Natural killer cell (primary cell): Measurements from ENCODE around the gene CCDC194. TPM values are rescaled to one million over a fixed set of nuclear protein-coding genes. Genes with fewer than 3 reads are reported as not detected.

Source experiments
- ATAC-seq, 3 donors: fragments of 150-1000 bp in 2 of 3; fragments of 200-7000 bp in 1 of 3; cut with Tn5 transposase; 1 replicate in 1 of 3; 2 replicates in 2 of 3; pipeline ENCODE4 v1.10.0; 2021; ENCODE audit warnings: mild to moderate bottlenecking in 2 of 3, moderate library complexity in 2 of 3
- DNase-seq, 2 donors: peaks; one replicate each; pipeline versions ENCODE4 v3.0.0 to v3.0.0-alpha.2; 2013 to 2021; ENCODE audit warnings: mixed read lengths in 1 of 2
- H3K27ac ChIP-seq: one replicate; pipeline ENCODE4 v1.5.1; 2013; ENCODE audit warnings: mild to moderate bottlenecking, low read length
- H3K27me3 ChIP-seq: one replicate; pipeline ENCODE4 v1.6.1; 2013; ENCODE audit warnings: low read length; ENCODE audit not compliant: control insufficient read depth, insufficient read depth
- H3K36me3 ChIP-seq: one replicate; pipeline ENCODE4 v1.6.1; 2013; ENCODE audit warnings: low read length; ENCODE audit not compliant: control insufficient read depth, insufficient read depth
- H3K4me1 ChIP-seq: one replicate; pipeline ENCODE4 v1.6.1; 2013; ENCODE audit warnings: low read length; ENCODE audit not compliant: control insufficient read depth, insufficient read depth
- H3K4me3 ChIP-seq: one replicate; pipeline ENCODE4 v1.5.1; 2013; ENCODE audit warnings: low read length
- H3K9me3 ChIP-seq: one replicate; pipeline ENCODE4 v1.6.1; 2013; ENCODE audit warnings: low read length; ENCODE audit not compliant: control insufficient read depth, insufficient read depth
- H3K27ac Mint-ChIP-seq, 2 donors: one replicate each; pipeline ENCODE4 v1.8.0; 2022; ENCODE audit warnings: mild to moderate bottlenecking in 2 of 2, mixed read lengths in 2 of 2, moderate library complexity in 1 of 2
- H3K27me3 Mint-ChIP-seq, 2 donors: one replicate each; pipeline ENCODE4 v1.8.0; 2022; ENCODE audit warnings: low read depth in 2 of 2, mixed read lengths in 2 of 2
- H3K36me3 Mint-ChIP-seq: one replicate; pipeline ENCODE4 v1.8.0; 2022; ENCODE audit warnings: mixed read lengths
- H3K4me1 Mint-ChIP-seq, 2 donors: one replicate each; pipeline ENCODE4 v1.8.0; 2022; ENCODE audit warnings: mixed read lengths in 2 of 2
- H3K4me3 Mint-ChIP-seq: one replicate; pipeline ENCODE4 v1.8.0; 2022; ENCODE audit warnings: mild to moderate bottlenecking, moderate library complexity, mixed read lengths
- H3K9me3 Mint-ChIP-seq, 2 donors: one replicate each; pipeline ENCODE4 v1.8.0; 2022; ENCODE audit warnings: mixed read lengths in 2 of 2
- WGBS: methylation state at CpG from one replicate; pipeline ENCODE4 v1.1.7; 2013; ENCODE audit warnings: missing lambda C conversion rate; ENCODE audit not compliant: insufficient coverage; 5-methylcytosine and 5-hydroxymethylcytosine counted together
- intact Hi-C: fragments of 100-400 bp; cut with micrococcal nuclease; formaldehyde crosslinking; loops from one replicate; pipeline ENCODE4 v1.14.2; 2022
- total RNA-seq, 4 donors: library from RNA; stranded (reverse); fragments of 120-200 nt in 1 of 4; gene quantifications; one replicate each; pipeline versions ENCODE4 v1.2.3 to v1.2.4, GENCODE V29; 2013 to 2022
- TF ChIP-seq, protein P1 (sequence below): fragments of 200-600 bp; IDR thresholded peaks from one replicate; pipeline ENCODE4 v1.8.0; 2022; ENCODE audit warnings: antibody characterized with exemption

CCDC194 gene
- total RNA-seq, 3 donors from 2014 or later (not counting 1 experiment from before 2014, with no cell fraction given), result 2.7 TPM; not detected in 1

DNA sequence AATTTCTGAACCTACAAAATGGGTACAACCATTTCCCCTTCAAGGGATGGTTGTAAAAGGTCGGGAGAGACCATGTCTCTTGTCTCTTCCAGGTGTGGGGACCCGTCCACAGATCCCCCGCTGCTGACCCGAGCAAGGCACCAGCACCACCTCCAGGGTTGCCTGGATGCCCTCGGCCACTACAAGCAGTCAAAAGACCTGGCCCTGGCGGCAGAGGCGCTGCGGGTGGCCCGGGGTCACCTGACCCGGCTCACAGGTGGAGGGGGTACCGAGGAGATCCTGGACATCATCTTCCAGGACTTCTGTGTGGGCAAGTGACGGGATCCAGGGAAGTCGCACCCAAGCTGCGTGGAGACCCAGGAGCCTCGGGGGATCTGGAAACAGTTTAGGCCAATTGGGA lies 52.6 kb downstream of the CCDC194 start:
- Histone ChIP-seq H3K9me3 (no peaks in the 10 kb centered on the region), H3K27ac (no peak overlapping the region), H3K4me3 (no peak overlapping the region), H3K27me3 (no peaks in the 10 kb centered on the region), H3K36me3 (peaks cover 9% of the 10 kb centered on the region), H3K4me1 (peaks cover 24% of the 10 kb centered on the region)
- TF ChIP-seq, protein P1, sequence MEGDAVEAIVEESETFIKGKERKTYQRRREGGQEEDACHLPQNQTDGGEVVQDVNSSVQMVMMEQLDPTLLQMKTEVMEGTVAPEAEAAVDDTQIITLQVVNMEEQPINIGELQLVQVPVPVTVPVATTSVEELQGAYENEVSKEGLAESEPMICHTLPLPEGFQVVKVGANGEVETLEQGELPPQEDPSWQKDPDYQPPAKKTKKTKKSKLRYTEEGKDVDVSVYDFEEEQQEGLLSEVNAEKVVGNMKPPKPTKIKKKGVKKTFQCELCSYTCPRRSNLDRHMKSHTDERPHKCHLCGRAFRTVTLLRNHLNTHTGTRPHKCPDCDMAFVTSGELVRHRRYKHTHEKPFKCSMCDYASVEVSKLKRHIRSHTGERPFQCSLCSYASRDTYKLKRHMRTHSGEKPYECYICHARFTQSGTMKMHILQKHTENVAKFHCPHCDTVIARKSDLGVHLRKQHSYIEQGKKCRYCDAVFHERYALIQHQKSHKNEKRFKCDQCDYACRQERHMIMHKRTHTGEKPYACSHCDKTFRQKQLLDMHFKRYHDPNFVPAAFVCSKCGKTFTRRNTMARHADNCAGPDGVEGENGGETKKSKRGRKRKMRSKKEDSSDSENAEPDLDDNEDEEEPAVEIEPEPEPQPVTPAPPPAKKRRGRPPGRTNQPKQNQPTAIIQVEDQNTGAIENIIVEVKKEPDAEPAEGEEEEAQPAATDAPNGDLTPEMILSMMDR, result no peak
- 95% methylated on average over 15 of the region's 15 CpGs for WGBS
- Mint-ChIP-seq H3K27ac (no peak overlapping the region), H3K36me3 (no peaks in the 10 kb centered on the region), H3K9me3 (no peaks in the 10 kb centered on the region), H3K4me1 (peaks cover 13 to 26% of the 10 kb centered on the region in 2 donors), H3K4me3 (no peak overlapping the region), H3K27me3 (no peaks in the 10 kb centered on the region)
- ATAC-seq (no peak), DNase-seq (no peak)
- intact Hi-C loops, result no loop called here

DNA sequence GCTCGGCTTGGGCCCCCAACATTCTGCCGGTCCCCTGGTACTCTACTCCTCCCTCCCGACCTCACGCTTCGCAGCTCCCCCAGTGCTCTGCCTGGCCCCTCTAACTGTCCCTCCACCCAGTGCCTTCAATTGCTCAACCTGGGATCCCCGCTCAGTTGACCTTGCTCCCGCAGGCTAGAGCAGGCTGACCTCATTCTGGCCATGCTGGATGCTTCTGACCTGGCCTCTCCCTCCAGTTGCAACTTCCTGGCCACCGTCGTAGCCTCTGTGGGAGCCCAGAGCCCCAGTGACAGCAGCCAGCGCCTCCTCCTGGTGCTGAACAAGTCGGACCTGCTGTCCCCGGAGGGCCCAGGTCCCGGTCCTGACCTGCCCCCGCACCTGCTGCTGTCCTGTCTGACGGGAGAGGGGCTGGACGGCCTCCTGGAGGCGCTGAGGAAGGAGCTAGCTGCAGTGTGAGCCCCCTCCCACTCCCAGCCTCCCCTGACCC lies 53.1 kb downstream of the CCDC194 start:
- 92% methylated on average over 17 of the region's 17 CpGs for WGBS
- H3K27ac Mint-ChIP-seq, result no peak overlapping the region
- H3K4me3 Mint-ChIP-seq, result no peak overlapping the region
- no peaks in the 10 kb centered on the region for H3K36me3 Mint-ChIP-seq
- H3K9me3 Mint-ChIP-seq, result no peaks in the 10 kb centered on the region
- DNase-seq (no peak), ATAC-seq (no peak)
- intact Hi-C loops, result no loop called here
- Histone ChIP-seq H3K36me3 (peaks cover 9% of the 10 kb centered on the region), H3K4me3 (no peak overlapping the region), H3K27me3 (no peaks in the 10 kb centered on the region), H3K4me1 (peaks cover 22% of the 10 kb centered on the region), H3K9me3 (no peaks in the 10 kb centered on the region), H3K27ac (no peak overlapping the region)
- peaks cover 15 to 23% of the 10 kb centered on the region in 2 donors for H3K4me1 Mint-ChIP-seq
- TF ChIP-seq, protein P1, result no peak
- no peaks in the 10 kb centered on the region for H3K27me3 Mint-ChIP-seq

Other genes starting within 250 kb of the CCDC194 start
- gene USE1, start 178.8 kb downstream of the CCDC194 start, total RNA-seq, result 10 to 100 TPM; 16.4 to 21.1 (median 20.9) TPM
- 10 to 100 TPM; 28.1 to 39.1 (median 37.0) TPM for gene OCEL1, start 168.0 kb downstream of the CCDC194 start, total RNA-seq
- 1 to 10 TPM; 1.3 to 4.2 (median 1.8) TPM for gene NR2F6, start 148.3 kb downstream of the CCDC194 start, total RNA-seq
- not detected for gene USHBP1, start 129.5 kb downstream of the CCDC194 start, total RNA-seq
- gene BABAM1, start 126.8 kb downstream of the CCDC194 start, total RNA-seq, result 100 to 1,000 TPM; 106 to 127 (median 106) TPM
- 1 to 10 TPM; 1.3 to 3.6 (median 2.0) TPM for gene ANKLE1, start 112.3 kb downstream of the CCDC194 start, total RNA-seq
- 1 to 10 TPM; 7.5 to 10.0 (median 9.7) TPM for gene ABHD8, start 90.8 kb downstream of the CCDC194 start, total RNA-seq
- gene MRPL34, start 88.3 kb downstream of the CCDC194 start, total RNA-seq, result 10 to 100 TPM; 26.9 to 40.8 (median 39.4) TPM
- gene DDA1, start 84.6 kb downstream of the CCDC194 start, total RNA-seq, result 10 to 100 TPM; 32.2 to 42.5 (median 37.7) TPM
- 10 to 100 TPM; 18.5 to 24.7 (median 19.1) TPM for gene ANO8, start 59.3 kb downstream of the CCDC194 start, total RNA-seq
- gene GTPBP3, start 56.6 kb downstream of the CCDC194 start, total RNA-seq, result 10 to 100 TPM; 21.6 to 33.0 (median 27.7) TPM
- gene PLVAP, start 16.9 kb downstream of the CCDC194 start, total RNA-seq, result under 1 TPM in 2 of 3 donors, not detected in 1; 0.33 to 0.53 TPM
- 100 to 1,000 TPM in 2 of 3 donors, 10 to 100 TPM in 1; 84.8 to 106 (median 100) TPM for gene BST2, start 11.4 kb upstream of the CCDC194 start, total RNA-seq
- gene MVB12A, start 25.9 kb upstream of the CCDC194 start, total RNA-seq, result 10 to 100 TPM; 28.4 to 30.1 (median 29.4) TPM
- not detected for gene TMEM221, start 54.5 kb upstream of the CCDC194 start, total RNA-seq
- gene NXNL1, start 66.7 kb upstream of the CCDC194 start, total RNA-seq, result not detected
- gene SLC27A1, start 76.3 kb upstream of the CCDC194 start, total RNA-seq, result 10 to 100 TPM; 12.9 to 26.2 (median 16.3) TPM
- 10 to 100 TPM; 52.9 to 58.1 (median 57.8) TPM for gene PGLS, start 117.5 kb upstream of the CCDC194 start, total RNA-seq
- 10 to 100 TPM; 39.0 to 55.4 (median 43.7) TPM for gene COLGALT1, start 161.5 kb upstream of the CCDC194 start, total RNA-seq